Neural progenitor cell (in vitro differentiated cells): ENCODE measurements around the gene FAM177B. TPM values are rescaled to one million over a fixed set of nuclear protein-coding genes. Genes with fewer than 3 reads are reported as not detected.

Source experiments
- DNase-seq: peaks from one replicate; pipeline ENCODE4 v3.0.0-alpha.2; 2016; ENCODE audit warnings: low spot score
- H2AFZ ChIP-seq: fragments of 200-600 bp; sonication (generic); replicated peaks from 2 replicates; pipeline ENCODE4 v1.6.1; 2016; ENCODE audit warnings: antibody characterized with exemption
- H3F3A ChIP-seq: fragments of 200-600 bp; sonication (generic); 2 replicates; pipeline ENCODE4 v1.6.1; 2016; ENCODE audit warnings: antibody characterized with exemption, low read depth
- H3K27ac ChIP-seq: fragments of 200-600 bp; sonication (generic); 2 replicates; pipeline ENCODE4 v1.5.1; 2016; ENCODE audit warnings: mild to moderate bottlenecking
- H3K27me3 ChIP-seq: fragments of 200-600 bp; sonication (generic); 2 replicates; pipeline ENCODE4 v1.6.1; 2016; ENCODE audit warnings: mild to moderate bottlenecking, moderate library complexity
- H3K36me3 ChIP-seq: fragments of 200-600 bp; sonication (generic); 2 replicates; pipeline ENCODE4 v1.5.1; 2016
- H3K4me1 ChIP-seq: fragments of 200-600 bp; sonication (generic); 2 replicates; pipeline ENCODE4 v1.6.1; 2016; ENCODE audit warnings: mixed run types
- H3K4me2 ChIP-seq: fragments of 200-600 bp; sonication (generic); 2 replicates; pipeline ENCODE4 v1.6.1; 2016
- H3K4me3 ChIP-seq: fragments of 200-600 bp; sonication (generic); 2 replicates; pipeline ENCODE4 v1.5.1; 2016
- H3K79me2 ChIP-seq: fragments of 200-600 bp; sonication (generic); 2 replicates; pipeline ENCODE4 v1.6.1; 2016; ENCODE audit warnings: low read depth
- H3K9ac ChIP-seq: fragments of 200-600 bp; sonication (generic); 2 replicates; pipeline ENCODE4 v1.6.1; 2016
- H3K9me3 ChIP-seq: fragments of 200-600 bp; sonication (generic); 2 replicates; pipeline ENCODE4 v1.5.1; 2016; ENCODE audit warnings: low read depth
- H4K20me1 ChIP-seq: fragments of 200-600 bp; sonication (generic); 2 replicates; pipeline ENCODE4 v1.6.1; 2016; ENCODE audit warnings: low read depth
- H3K27ac Mint-ChIP-seq: 3 replicates; pipeline ENCODE4 v1.8.0; 2021; ENCODE audit warnings: mixed read lengths
- H3K27me3 Mint-ChIP-seq: 2 replicates; pipeline ENCODE4 v1.8.0; 2022; ENCODE audit warnings: low read depth, mild to moderate bottlenecking, inconsistent platforms, moderate library complexity, mixed read lengths; ENCODE audit not compliant: insufficient read depth
- H3K36me3 Mint-ChIP-seq: 3 replicates; pipeline ENCODE4 v1.8.0; 2021; ENCODE audit warnings: mixed read lengths
- H3K4me1 Mint-ChIP-seq: 3 replicates; pipeline ENCODE4 v1.8.0; 2021; ENCODE audit warnings: mixed read lengths
- H3K4me3 Mint-ChIP-seq: 3 replicates; pipeline ENCODE4 v1.8.0; 2021; ENCODE audit warnings: mild to moderate bottlenecking, moderate library complexity, mixed read lengths
- H3K9me3 Mint-ChIP-seq: 3 replicates; pipeline ENCODE4 v1.8.0; 2020; ENCODE audit warnings: mixed read lengths
- EZH2 ChIP-seq: fragments of 200-600 bp; sonication (generic); IDR thresholded peaks from 2 replicates; pipeline ENCODE4 v1.6.1; 2017; ENCODE audit warnings: antibody characterized with exemption, mild to moderate bottlenecking, moderate library complexity
- EZH2phosphoT487 ChIP-seq: fragments of 200-600 bp; sonication (generic); IDR thresholded peaks from 2 replicates; pipeline ENCODE4 v1.6.1; 2017; ENCODE audit warnings: antibody characterized with exemption
- total RNA-seq: library from RNA; depleted of rRNA; stranded (reverse); fragments of >200 nt; gene quantifications from 2 replicates; pipeline ENCODE4 v1.2.3, GENCODE V29; 2015; ENCODE audit warnings: low replicate concordance
- TF ChIP-seq, protein P1 (sequence below): fragments of 200-600 bp; sonication (generic); IDR thresholded peaks from 2 replicates; pipeline ENCODE4 v1.5.1; 2017; ENCODE audit warnings: antibody characterized with exemption, mild to moderate bottlenecking

FAM177B gene
- total RNA-seq, result not detected in 2 replicates

DNA sequence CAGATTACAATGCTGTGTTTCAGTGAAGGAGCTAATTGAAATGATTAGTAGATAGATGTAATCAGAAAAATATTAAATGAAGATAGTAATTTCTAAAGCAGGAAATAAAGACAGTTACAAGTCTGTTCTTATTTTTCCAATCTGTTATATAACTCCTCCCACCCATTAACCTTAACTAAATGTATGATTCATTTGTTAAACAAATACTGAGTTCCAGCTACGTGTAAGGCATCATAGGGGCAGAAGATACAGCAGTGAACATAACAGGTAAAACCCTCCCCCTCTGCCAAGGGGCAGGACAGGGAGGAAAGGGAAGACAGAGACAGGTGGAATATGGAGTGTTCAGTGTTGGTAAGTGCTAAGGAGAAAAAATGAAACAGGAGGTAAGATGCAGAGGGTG is at the start of gene FAM177B:
TSS of gene FAM177B (plus strand) at position 231 of the 400 bp plus-strand sequence. CDS start 9,344 bp downstream, outside the sequence.
- Mint-ChIP-seq H3K4me3 (no peak within 1 kb of the TSS), H3K4me1 (peaks cover 9% of the 10 kb centered on the region), H3K9me3 (no peaks in the 10 kb centered on the region), H3K36me3 (peaks cover 8% of the 10 kb centered on the region), H3K27me3 (no peaks in the 10 kb centered on the region), H3K27ac (no peak within 1 kb of the TSS)
- Histone ChIP-seq H3K9me3 (no peaks in the 10 kb centered on the region), H3K79me2 (no peaks in the 10 kb centered on the region), H4K20me1 (peaks cover 5% of the 10 kb centered on the region), H3K27me3 (no peaks in the 10 kb centered on the region), H2AFZ (no peak within 1 kb of the TSS), H3K4me3 (no peak within 1 kb of the TSS), H3K4me1 (peaks cover 26% of the 10 kb centered on the region), H3F3A (peaks cover 24% of the 10 kb centered on the region), H3K4me2 (peak within 1 kb of the TSS; percentile 48), H3K36me3 (peaks cover 20% of the 10 kb centered on the region), H3K9ac (no peak within 1 kb of the TSS), H3K27ac (peak within 1 kb of the TSS; percentile 7)
- TF ChIP-seq EZH2phosphoT487 (no peak), EZH2 (no peak)
- TF ChIP-seq, protein P1, sequence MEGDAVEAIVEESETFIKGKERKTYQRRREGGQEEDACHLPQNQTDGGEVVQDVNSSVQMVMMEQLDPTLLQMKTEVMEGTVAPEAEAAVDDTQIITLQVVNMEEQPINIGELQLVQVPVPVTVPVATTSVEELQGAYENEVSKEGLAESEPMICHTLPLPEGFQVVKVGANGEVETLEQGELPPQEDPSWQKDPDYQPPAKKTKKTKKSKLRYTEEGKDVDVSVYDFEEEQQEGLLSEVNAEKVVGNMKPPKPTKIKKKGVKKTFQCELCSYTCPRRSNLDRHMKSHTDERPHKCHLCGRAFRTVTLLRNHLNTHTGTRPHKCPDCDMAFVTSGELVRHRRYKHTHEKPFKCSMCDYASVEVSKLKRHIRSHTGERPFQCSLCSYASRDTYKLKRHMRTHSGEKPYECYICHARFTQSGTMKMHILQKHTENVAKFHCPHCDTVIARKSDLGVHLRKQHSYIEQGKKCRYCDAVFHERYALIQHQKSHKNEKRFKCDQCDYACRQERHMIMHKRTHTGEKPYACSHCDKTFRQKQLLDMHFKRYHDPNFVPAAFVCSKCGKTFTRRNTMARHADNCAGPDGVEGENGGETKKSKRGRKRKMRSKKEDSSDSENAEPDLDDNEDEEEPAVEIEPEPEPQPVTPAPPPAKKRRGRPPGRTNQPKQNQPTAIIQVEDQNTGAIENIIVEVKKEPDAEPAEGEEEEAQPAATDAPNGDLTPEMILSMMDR, result no peak
- DNase-seq, result no peak

DNA sequence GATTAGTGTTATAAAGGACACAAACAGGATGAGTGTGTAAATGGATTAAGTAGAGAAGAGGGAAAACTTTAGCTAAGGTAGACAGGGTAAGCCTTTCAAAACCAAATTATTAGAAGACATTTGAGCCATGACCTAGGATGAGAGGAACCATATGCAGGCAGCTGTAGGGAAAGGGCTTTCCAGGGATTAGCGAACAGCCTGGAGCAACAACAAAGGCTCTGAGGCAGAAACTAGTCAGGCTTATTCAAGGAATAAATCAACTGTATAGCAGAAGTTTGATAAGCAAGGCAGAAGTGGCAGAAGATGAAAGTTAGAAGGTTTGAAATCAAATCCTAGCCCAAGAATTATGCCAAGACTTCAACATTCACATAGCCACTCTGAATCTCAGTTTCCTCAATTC is 46.0 kb upstream of the FAM177B start:
- TF ChIP-seq EZH2 (no peak), EZH2phosphoT487 (no peak)
- TF ChIP-seq, protein P1, result no peak
- H3K4me1 ChIP-seq, result no peaks in the 10 kb centered on the region
- Mint-ChIP-seq H3K4me1 (peaks cover 5% of the 10 kb centered on the region), H3K27ac (no peak overlapping the region), H3K4me3 (no peak overlapping the region), H3K9me3 (no peaks in the 10 kb centered on the region), H3K27me3 (no peaks in the 10 kb centered on the region), H3K36me3 (peaks cover 6% of the 10 kb centered on the region)
- no peak for DNase-seq
- H3K4me3 ChIP-seq, result no peak overlapping the region
- H3K9ac ChIP-seq, result no peak overlapping the region
- peaks cover 12% of the 10 kb centered on the region for H3K36me3 ChIP-seq
- no peaks in the 10 kb centered on the region for H4K20me1 ChIP-seq
- H3F3A ChIP-seq, result no peaks in the 10 kb centered on the region
- H2AFZ ChIP-seq, result no peak overlapping the region
- H3K27me3 ChIP-seq, result no peaks in the 10 kb centered on the region
- H3K79me2 ChIP-seq, result peaks cover 8% of the 10 kb centered on the region
- no peaks in the 10 kb centered on the region for H3K9me3 ChIP-seq
- no peak overlapping the region for H3K4me2 ChIP-seq
- no peak overlapping the region for H3K27ac ChIP-seq

DNA sequence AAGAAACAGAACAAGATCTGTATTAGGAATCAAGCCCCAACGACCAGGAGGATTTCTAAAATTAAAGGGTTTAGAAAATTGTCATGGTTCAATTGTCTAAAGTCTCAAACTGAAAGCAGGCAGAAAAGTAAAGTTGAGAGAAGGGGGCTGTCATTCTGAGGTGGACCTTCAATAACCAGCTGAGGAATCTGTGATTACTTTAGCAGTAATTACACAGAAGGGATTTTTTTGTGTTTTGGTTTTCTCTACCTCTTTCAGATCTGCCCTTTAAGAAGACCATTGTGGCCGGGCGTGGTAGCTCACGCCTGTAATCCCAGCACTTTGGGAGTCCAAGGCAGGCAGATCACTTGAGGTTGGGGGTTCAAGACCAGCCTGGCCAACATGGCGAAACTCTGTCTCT is 42.1 kb upstream of the FAM177B start:
- H3K27me3 ChIP-seq, result no peaks in the 10 kb centered on the region
- no peak overlapping the region for H2AFZ ChIP-seq
- H3K4me1 Mint-ChIP-seq, result peaks cover 5% of the 10 kb centered on the region
- H3K27ac ChIP-seq, result no peak overlapping the region
- H3K9me3 ChIP-seq, result no peaks in the 10 kb centered on the region
- peaks cover 19% of the 10 kb centered on the region for H3K36me3 ChIP-seq
- H3K79me2 ChIP-seq, result peaks cover 23% of the 10 kb centered on the region
- no peak for DNase-seq
- no peak overlapping the region for H3K4me2 ChIP-seq
- H3K4me3 ChIP-seq, result no peak overlapping the region
- H3K27ac Mint-ChIP-seq, result no peak overlapping the region
- no peak overlapping the region for H3K9ac ChIP-seq
- no peaks in the 10 kb centered on the region for H3K9me3 Mint-ChIP-seq
- no peaks in the 10 kb centered on the region for H3K27me3 Mint-ChIP-seq
- TF ChIP-seq EZH2phosphoT487 (no peak), EZH2 (no peak)
- TF ChIP-seq, protein P1, result no peak
- peaks cover 5% of the 10 kb centered on the region for H3K36me3 Mint-ChIP-seq
- no peaks in the 10 kb centered on the region for H4K20me1 ChIP-seq
- H3K4me1 ChIP-seq, result no peaks in the 10 kb centered on the region
- no peak overlapping the region for H3K4me3 Mint-ChIP-seq
- no peaks in the 10 kb centered on the region for H3F3A ChIP-seq
